CD4-positive, alpha-beta T cell treated with Interleukin-10 for 1 hour (primary cell): ENCODE measurements around the gene C16orf87.
"Not testable (repeated sequence)": the region's sequence is repeated elsewhere in the genome, so short reads cannot be mapped to it uniquely, and the experiment has no call there.

Source experiments
- DNase-seq: peaks from one replicate; pipeline ENCODE4 v3.0.0-alpha.2; 2020

C16orf87 gene, protein sequence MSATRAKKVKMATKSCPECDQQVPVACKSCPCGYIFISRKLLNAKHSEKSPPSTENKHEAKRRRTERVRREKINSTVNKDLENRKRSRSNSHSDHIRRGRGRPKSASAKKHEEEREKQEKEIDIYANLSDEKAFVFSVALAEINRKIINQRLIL

DNA sequence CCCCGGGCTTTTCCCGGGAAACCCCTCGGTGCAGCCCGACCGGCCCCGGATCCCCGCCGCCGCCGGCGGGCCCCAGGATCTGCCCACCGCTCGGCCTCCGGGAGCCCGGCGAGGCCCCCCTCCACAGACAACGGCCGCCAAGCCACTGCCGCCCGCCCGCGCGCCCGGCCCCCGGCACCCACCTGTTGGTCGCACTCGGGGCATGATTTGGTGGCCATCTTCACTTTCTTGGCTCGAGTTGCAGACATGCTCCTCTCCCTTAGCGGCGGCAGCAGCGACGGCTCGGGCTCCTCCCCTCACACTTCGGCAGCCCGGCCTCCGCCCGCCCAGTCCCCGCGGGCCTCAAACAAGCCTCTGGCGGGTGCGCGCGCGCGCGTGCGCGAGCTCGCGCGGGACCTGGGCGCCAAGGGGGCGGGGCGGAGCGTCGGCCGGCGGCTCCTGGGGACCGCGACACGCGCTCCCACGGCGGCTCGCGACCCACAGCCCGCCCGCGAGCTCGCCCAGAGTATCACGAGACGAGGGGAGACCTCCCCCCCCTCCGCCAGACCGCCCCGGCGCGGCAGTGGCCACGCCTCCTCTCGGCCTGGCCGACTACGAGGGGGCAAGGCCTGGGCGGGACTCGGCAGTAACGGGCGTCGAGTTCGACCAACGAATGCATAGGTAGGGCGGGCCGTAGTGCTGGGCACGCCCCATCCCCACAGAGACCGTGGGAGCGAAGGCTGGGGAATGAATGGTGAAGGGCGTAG, at the start of gene C16orf87:
Gene C16orf87 (minus strand): TSS at position 279 of the 746 bp plus-strand sequence. CDS start 31 bp downstream, at position 248.
- peak; percentile 93 for DNase-seq

DNA sequence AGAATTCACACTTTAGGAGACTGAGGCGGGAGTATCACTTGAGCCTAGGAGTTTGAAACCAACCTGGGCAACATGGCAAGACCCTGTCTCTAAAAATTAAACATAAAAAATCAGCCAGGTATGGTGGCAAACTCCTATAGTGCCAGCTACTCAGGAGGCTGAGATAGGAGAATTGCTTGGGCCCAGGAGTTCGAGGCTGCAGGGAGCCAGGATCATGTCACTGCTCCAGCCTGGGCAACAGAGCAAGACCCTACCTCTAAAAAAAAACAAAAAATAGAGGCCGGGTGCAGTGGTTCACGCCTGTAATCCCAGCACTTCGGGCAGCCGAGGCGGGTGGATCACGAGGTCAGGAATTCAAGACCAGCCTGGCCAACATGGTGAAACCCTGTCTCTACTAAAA, 44.3 kb upstream of the C16orf87 start:
- no peak for DNase-seq

- no peak for DNase-seq
Observed at GRCh38 chr16:46873201-46873600, 42.2 kb upstream of the C16orf87 start.

GRCh38 chr16:46871597-46871996, 40.6 kb upstream of the C16orf87 start:
- DNase-seq, result no peak

DNA sequence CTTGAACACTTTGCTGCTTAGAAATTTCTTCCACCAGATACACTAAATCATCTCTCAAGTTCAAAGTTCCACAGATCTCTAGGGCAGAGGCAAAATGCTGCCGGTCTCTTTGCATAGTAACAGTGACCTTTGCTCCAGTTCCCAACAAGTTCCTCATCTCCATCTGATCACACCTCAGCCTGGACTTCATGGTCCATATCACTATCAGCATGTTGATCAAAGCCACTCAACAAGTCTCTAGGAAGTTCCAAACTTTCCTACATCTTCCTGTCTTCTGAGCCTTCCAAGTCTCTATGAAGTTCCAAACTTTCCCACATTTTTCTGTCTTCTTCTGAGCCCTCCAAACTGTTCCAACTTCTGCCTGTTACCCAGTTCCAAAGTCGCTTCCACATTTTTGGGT, 37.9 kb upstream of the C16orf87 start:
- not testable (repeated sequence) for DNase-seq

DNA sequence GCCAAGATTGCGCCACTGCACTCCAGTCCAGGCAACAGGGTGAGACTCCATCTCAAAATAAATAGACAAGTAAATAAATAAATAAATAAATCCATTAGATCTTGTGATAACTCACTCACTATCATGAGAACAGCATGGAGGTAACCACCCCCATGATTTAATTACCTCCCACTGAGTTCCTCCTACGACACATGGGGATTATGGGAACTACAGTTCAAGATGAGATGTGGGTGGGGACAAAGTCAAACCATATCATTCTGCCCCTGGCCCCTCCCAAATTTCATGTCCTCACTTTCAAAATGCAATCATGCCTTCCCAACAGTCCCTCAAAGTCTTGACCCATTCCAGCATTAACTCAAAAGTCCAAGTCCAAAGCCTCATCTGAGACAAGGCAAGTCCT, 36.5 kb upstream of the C16orf87 start:
- DNase-seq, result not testable (repeated sequence)

DNA sequence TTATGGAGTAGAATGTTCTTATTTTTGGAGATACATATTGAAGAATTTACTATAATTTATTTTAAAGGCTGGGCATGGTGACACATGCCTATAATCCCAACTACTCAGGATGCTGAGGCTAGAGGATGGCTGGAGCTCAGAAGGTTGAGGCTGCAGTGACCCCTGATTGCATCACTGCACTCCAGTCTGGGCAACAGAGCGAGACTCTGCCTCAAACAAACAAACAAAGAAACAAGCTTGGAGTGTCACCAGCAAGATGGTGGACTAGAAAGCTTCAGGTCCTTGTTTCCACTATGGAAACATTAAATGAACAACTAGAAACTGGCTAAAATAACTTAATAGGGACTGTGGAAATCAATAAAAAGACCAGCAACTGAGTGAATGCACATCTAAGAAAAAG, 35.3 kb upstream of the C16orf87 start:
- no peak for DNase-seq

- no peak for DNase-seq
Observed at GRCh38 chr16:46862555-46863447, 31.8 kb upstream of the C16orf87 start.

DNA sequence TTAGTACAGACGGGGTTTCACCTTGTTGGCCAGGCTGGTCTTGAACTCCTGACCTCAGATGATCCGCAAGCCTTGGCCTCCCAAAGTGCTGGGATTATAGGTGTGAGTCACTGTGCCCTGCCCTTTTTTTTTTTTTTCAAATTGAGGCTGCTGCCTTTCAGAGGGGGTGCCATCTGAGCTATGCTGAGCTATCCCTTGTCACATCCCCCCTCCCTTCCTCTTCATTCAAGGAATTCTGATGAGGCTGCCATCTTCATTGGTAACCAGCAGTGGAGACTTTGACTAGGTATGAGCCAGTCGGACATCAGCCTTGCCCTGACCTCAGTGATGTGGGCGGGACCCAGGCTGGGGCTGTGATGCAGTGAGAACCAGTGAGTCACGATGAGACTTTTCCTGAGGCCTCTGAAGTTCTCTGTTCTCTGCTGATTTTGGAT, 28.8 kb upstream of the C16orf87 start:
- DNase-seq, result no peak

GRCh38 chr16:46858151-46858550, 27.2 kb upstream of the C16orf87 start:
- DNase-seq, result no peak

DNA sequence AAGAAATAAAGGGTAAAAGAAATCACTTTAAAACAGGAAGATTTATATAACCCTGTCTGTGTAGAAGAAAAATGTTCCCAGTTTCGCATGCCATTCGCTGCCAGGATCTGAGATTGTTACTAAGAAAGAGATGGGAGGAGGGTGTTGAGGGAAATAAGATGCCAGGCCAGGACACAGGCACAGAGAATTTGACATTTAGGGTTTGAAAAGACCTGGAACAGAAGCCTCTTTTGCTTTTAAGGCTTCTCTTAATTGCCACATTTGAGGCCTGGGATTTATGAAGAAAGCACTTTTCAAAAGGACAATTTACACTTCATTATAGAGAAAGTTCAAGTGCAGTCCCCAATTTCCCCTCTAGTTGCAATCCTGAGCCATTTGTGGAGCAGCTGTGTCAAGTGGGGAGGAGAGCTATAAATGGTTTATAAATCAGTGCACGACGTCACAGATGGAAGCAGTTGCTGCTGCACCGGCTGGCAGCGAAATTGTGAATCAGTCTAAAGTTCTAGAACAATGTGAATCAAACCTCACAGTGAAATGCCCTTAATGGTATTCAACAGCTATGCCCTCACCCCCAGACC, 26.5 kb upstream of the C16orf87 start:
- DNase-seq, result no peak

DNA sequence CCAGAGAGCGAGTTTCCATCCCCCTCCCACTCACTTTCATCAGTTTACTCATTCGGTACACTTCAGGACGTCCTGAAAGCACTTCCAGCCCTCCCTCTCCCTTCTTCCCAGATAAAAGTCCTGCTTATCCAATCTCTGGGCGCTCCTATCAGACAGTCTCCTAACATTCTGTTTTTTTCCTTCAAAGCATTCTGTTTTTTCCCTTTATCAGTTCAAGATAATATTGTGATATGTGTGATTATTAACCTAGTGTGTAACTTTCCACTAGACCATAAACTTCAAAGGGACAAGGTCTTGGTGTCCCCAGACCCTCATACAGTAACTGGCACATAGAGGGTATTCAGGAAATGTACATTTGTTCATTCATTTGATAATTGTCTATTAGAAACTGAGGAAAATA, 24.4 kb upstream of the C16orf87 start:
- no peak for DNase-seq

DNA sequence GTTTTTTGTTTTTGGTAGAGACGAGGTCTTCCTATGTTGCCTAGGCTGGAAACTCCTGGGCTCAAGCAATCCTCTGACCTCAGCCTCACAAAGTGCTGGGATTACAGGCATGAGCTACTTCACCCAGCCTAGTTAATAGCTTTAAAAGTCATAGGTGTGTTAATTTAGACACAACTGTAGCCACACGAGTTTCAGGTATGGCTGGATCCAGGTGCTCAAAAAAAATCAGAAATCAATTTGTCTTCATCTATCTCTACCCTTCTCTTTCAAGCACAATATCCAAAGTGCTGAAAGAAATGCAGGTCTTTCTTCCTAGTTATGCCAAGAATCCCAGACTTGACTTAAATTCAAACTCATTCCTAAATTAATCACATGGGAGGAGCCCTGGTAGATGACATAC, 23.9 kb upstream of the C16orf87 start:
- DNase-seq, result no peak

DNA sequence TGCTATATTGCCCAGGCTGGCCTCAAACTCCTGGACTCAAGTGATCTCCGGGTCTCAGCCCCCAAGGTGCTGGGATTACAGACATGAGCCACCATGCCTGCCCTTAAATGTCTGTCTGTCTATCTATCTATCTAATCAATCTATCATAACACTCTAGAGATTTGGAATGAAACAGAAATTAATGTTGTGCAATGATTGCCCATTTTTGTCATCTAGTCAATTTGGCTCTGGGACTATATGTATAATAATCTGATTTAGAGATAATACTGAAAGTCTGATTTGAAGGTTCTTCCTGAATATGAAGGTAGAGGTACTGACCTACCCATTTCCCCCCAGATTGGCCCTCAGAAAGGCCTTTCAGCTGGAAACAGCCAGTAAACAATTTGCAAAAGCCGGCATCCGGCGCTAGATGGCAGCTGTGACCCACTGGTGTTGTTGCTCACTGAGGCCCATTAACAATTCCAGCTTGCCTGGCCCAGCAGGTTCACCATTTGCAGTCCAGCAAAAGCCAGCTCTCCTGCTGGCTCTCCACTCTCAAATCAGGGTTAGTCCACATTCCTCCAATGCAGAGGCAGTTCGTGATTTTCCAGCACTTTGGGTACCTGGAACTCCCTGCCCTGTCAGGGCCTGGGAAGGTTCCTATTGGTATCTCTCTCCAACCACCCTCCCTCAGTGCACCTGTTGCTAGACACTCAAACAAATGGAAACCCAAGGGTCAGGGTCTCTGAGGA, 22.9 kb upstream of the C16orf87 start:
- peak; percentile 63 for DNase-seq

- DNase-seq, result no peak
Observed at GRCh38 chr16:46852130-46852529, 21.1 kb upstream of the C16orf87 start.

GRCh38 chr16:46850619-46851555, 19.9 kb upstream of the C16orf87 start:
- DNase-seq, result no peak

DNA sequence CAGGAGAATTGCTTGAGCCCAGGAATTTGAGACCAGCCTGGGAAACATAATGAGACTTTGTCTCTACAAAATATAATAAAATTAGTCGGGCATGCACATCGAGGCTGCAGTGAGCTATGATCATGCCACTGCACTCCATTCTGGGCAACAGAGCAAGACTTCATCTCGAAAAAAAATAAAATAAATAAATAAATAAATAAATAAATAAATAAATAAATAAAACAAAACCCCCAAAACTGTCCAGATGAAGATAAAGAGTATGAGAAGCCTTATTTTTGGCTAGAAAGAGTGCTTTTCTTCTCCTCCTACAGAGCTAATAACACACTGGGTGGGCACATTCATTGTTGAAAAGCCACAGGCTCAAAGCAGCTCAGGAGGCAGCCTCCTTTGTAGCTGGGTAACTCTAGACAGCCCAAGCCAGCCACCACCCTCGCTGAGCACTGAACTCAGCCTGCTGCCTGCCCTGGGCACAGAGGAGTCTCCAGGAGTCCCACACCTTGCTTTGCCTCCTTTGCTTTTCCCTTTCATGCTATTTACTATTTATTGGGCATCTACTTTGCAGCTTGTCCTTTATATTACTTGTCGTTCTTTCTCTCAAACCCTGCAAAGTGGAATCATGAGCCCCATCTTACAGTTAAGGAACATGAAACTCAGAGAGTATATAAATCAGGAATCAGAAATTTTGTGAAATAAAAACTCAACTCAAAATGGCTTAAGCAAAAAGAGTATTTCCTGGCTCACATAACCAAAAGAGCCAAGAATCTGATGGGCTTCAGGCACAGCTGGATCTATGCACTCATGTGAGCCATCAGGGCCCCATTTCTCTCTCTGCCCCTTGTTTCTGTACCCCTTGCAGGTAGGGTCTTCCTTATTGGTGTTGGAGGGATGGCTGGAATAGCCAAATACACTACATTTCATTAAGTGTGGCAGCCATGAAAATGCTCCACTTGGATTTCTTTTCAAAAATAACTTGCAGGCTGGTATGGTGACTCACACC, 18.1 kb upstream of the C16orf87 start:
- DNase-seq, result no peak

DNA sequence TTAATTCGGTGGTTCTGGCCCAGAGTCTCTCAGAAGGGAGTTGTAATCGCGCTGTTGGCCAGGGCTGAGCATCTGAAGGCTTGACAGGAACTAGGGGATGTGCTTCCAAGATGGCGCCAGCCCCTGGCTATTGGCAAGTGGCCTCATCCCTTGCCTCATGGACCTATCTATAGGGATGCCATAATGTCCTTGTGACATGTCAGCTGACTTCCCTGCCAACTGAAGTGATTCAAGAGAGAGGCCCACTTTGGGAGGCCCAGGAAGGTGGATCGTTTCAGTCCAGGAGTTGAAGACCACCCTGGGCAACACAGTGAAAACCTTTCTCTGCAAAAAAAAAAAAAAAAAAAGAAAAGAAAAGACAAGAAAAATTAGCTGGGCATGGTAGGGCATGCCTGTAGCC, 15.0 kb upstream of the C16orf87 start:
- no peak for DNase-seq

- DNase-seq, result no peak
Observed at GRCh38 chr16:46844771-46845170, 13.8 kb upstream of the C16orf87 start.
